IMR-90 (cell line): ENCODE measurements around the gene APIP. TPM values are rescaled to one million over a fixed set of nuclear protein-coding genes. Genes with fewer than 3 reads are reported as not detected.

Source experiments
- ATAC-seq: fragments of 200-7000 bp; cut with Tn5 transposase; 2 replicates; pipeline ENCODE4 v1.9.1; 2020; ENCODE audit warnings: low read depth, mild to moderate bottlenecking, moderate library complexity
- BruUV-seq: library from RNA; stranded (reverse); fragments of 400-500 nt; replicated peaks from 2 replicates; lab custom pipeline; 2021; lab: Mats Ljungman, UMichigan
- CTCF ChIA-PET: fragments of 300-600 bp; formaldehyde crosslinking; extraction: SDS; loops from one replicate; lab custom pipeline; 2021; ENCODE audit warnings: antibody characterized with exemption; lab: Yijun Ruan, JAX
- POLR2A ChIA-PET: fragments of 300-600 bp; sonication (Branson Sonifier 250); formaldehyde crosslinking; loops from one replicate; lab custom pipeline; 2022; ENCODE audit warnings: antibody characterized with exemption; ENCODE audit not compliant: unreplicated experiment; lab: Charles Lee
- DNase-seq: peaks from one replicate; pipeline ENCODE4 v3.0.0; 2013
- H2AFZ ChIP-seq: replicated peaks from 2 replicates; pipeline ENCODE3; 2013; ENCODE audit warnings: low read length, mild to moderate bottlenecking; ENCODE audit not compliant: poor library complexity
- H2AK5ac ChIP-seq: 2 replicates; pipeline ENCODE4 v1.6.1; 2013; ENCODE audit warnings: low read depth, low read length, inconsistent platforms
- H2AK9ac ChIP-seq: replicated peaks from 2 replicates; pipeline ENCODE3; 2013; ENCODE audit warnings: mild to moderate bottlenecking, low read depth, low read length, moderate library complexity; ENCODE audit not compliant: poor library complexity
- H2BK120ac ChIP-seq: 2 replicates; pipeline ENCODE4 v1.6.1; 2013; ENCODE audit warnings: low read depth, low read length, inconsistent platforms
- H2BK15ac ChIP-seq: 3 replicates; pipeline ENCODE4 v1.6.1; 2013; ENCODE audit warnings: low read depth, low read length, inconsistent platforms
- H2BK20ac ChIP-seq: 2 replicates; pipeline ENCODE4 v1.6.1; 2013; ENCODE audit warnings: low read depth, mild to moderate bottlenecking, inconsistent platforms, low read length, moderate library complexity
- H2BK5ac ChIP-seq: 2 replicates; pipeline ENCODE4 v1.6.1; 2013; ENCODE audit warnings: mild to moderate bottlenecking, low read depth, low read length, inconsistent platforms; ENCODE audit not compliant: poor library complexity, severe bottlenecking
- H3K14ac ChIP-seq: replicated peaks from 2 replicates; pipeline ENCODE4 v1.6.1; 2013; ENCODE audit warnings: low read depth, low read length, inconsistent platforms
- H3K18ac ChIP-seq: 2 replicates; pipeline ENCODE4 v1.6.1; 2013; ENCODE audit warnings: low read depth, low read length, control low read depth
- H3K23ac ChIP-seq: 2 replicates; pipeline ENCODE4 v1.6.1; 2013; ENCODE audit warnings: low read depth, low read length, inconsistent platforms
- H3K27ac ChIP-seq: 2 replicates; pipeline ENCODE4 v1.5.1; 2013; ENCODE audit warnings: mild to moderate bottlenecking, control low read depth, low read length; ENCODE audit not compliant: insufficient read depth
- H3K27me3 ChIP-seq: 2 replicates; pipeline ENCODE4 v1.6.1; 2013; ENCODE audit warnings: low read length; ENCODE audit not compliant: control insufficient read depth, insufficient read depth
- H3K36me3 ChIP-seq: 2 replicates; pipeline ENCODE4 v1.6.1; 2013; ENCODE audit warnings: low read length, mixed read lengths; ENCODE audit not compliant: control insufficient read depth, insufficient read depth
- H3K4ac ChIP-seq: 2 replicates; pipeline ENCODE4 v1.6.1; 2013; ENCODE audit warnings: low read depth, low read length, inconsistent platforms
- H3K4me1 ChIP-seq: 2 replicates; pipeline ENCODE4 v1.6.1; 2013; ENCODE audit warnings: low read length, mixed read lengths; ENCODE audit not compliant: control insufficient read depth, insufficient read depth
- H3K4me2 ChIP-seq: 2 replicates; pipeline ENCODE4 v1.6.1; 2013; ENCODE audit warnings: low read depth, mild to moderate bottlenecking, control low read depth, low read length, moderate library complexity
- H3K4me3 ChIP-seq: 2 replicates; pipeline ENCODE4 v1.5.1; 2013; ENCODE audit warnings: low read depth, mild to moderate bottlenecking, control low read depth, low read length, moderate library complexity; ENCODE audit not compliant: insufficient read depth
- H3K56ac ChIP-seq: 2 replicates; pipeline ENCODE4 v1.6.1; 2013; ENCODE audit warnings: low read length, inconsistent platforms; ENCODE audit not compliant: insufficient read depth; ENCODE audit errors: extremely low read depth
- H3K79me1 ChIP-seq, 2 experiments: 2 replicates each; pipeline ENCODE4 v1.6.1; 2013; ENCODE audit warnings: low read length in 2 of 2, inconsistent platforms in 1 of 2, low read depth in 1 of 2
- H3K9ac ChIP-seq: 2 replicates; pipeline ENCODE4 v1.6.1; 2013; ENCODE audit warnings: low read depth, low read length, control low read depth
- H3K9me1 ChIP-seq: 2 replicates; pipeline ENCODE4 v1.6.1; 2013; ENCODE audit warnings: low read length, inconsistent platforms; ENCODE audit not compliant: insufficient read depth
- H3K9me3 ChIP-seq: 2 replicates; pipeline ENCODE4 v1.6.1; 2013; ENCODE audit warnings: low read length; ENCODE audit not compliant: control insufficient read depth, insufficient read depth
- H4K20me1 ChIP-seq: 2 replicates; pipeline ENCODE4 v1.6.1; 2013; ENCODE audit warnings: low read length, inconsistent platforms; ENCODE audit not compliant: insufficient read depth
- H4K5ac ChIP-seq: 2 replicates; pipeline ENCODE4 v1.6.1; 2013; ENCODE audit warnings: mild to moderate bottlenecking, low read depth, low read length, control low read depth
- H4K8ac ChIP-seq, 2 experiments: 2 replicates each; pipeline ENCODE4 v1.6.1; 2013; ENCODE audit warnings: low read depth in 2 of 2, low read length in 2 of 2, control low read depth in 1 of 2, inconsistent platforms in 1 of 2
- H4K91ac ChIP-seq: 2 replicates; pipeline ENCODE4 v1.6.1; 2013; ENCODE audit warnings: low read depth, low read length, inconsistent platforms; ENCODE audit not compliant: insufficient read depth
- CEBPB ChIP-seq: IDR thresholded peaks from 2 replicates; pipeline ENCODE4 v1.6.1; 2012; ENCODE audit warnings: low read depth, low read length, improper control_type of control experiment
- FOS ChIP-seq: fragments of 150-350 bp; IDR thresholded peaks from 2 replicates; pipeline ENCODE4 v1.6.1; 2016; ENCODE audit warnings: low read depth, low read length
- MAZ ChIP-seq: IDR thresholded peaks from 2 replicates; pipeline ENCODE4 v1.6.1; 2012; ENCODE audit warnings: low read depth, mild to moderate bottlenecking, low read length, improper control_type of control experiment, moderate library complexity, borderline replicate concordance
- NFE2L2 ChIP-seq: fragments of 150-350 bp; IDR thresholded peaks from 2 replicates; pipeline ENCODE4 v1.6.1; 2016; ENCODE audit warnings: low read depth, mild to moderate bottlenecking, low read length
- RCOR1 ChIP-seq: IDR thresholded peaks from 2 replicates; pipeline ENCODE4 v1.6.1; 2012; ENCODE audit warnings: mild to moderate bottlenecking, low read length, improper control_type of control experiment; ENCODE audit not compliant: insufficient replicate concordance
- RFX5 ChIP-seq: IDR thresholded peaks from 2 replicates; pipeline ENCODE4 v1.8.0; 2012; ENCODE audit warnings: low read depth, mild to moderate bottlenecking, low read length, moderate library complexity
- whole genome bisulfite sequencing, 2 experiments: methylation state at CpG; one replicate each; pipeline versions ENCODE4 v1.1.5 to v1.1.7; 2013; ENCODE audit warnings: missing lambda C conversion rate in 2 of 2; ENCODE audit not compliant: insufficient read length in 1 of 2; ENCODE audit errors: extremely low coverage in 2 of 2; 5-methylcytosine and 5-hydroxymethylcytosine counted together
- dilution Hi-C: fragments of 300-500 bp; cut with HindIII; formaldehyde crosslinking; loops from one replicate; pipeline ENCODE4 v1.14.3; 2018; ENCODE audit warnings: low sequenced_read_pairs; ENCODE audit not compliant: unreplicated experiment
- in situ Hi-C: fragments of 300-500 bp; cut with MboI; formaldehyde crosslinking; loops from 3 replicates; pipeline ENCODE4 v1.14.3; 2019; ENCODE audit warnings: low sequenced_read_pairs, inconsistent platforms, mixed read lengths
- intact Hi-C: fragments of 100-400 bp; cut with micrococcal nuclease; formaldehyde crosslinking; loops from 2 replicates; pipeline ENCODE4 v1.10.0; 2022
- polyA plus RNA-seq, 3 experiments: library from polyadenylated mRNA; depleted of rRNA; stranded (reverse); fragments of >200 nt; gene quantifications; 2 replicates each; pipeline ENCODE4 v1.2.3, GENCODE V29; 2012; ENCODE audit warnings: low replicate concordance in 1 of 3
- total RNA-seq: library from RNA; depleted of rRNA; stranded (reverse); fragments of >200 nt; gene quantifications from 2 replicates; pipeline ENCODE4 v1.2.3, GENCODE V29; 2012
- TF ChIP-seq, protein P1 (sequence below): fragments of 150-350 bp; IDR thresholded peaks from 2 replicates; pipeline ENCODE4 v1.6.1; 2017; ENCODE audit warnings: mild to moderate bottlenecking, antibody characterized with exemption, low read length, low read depth
- TF ChIP-seq, protein P2 (sequence below): conservative IDR thresholded peaks from 2 replicates; pipeline ENCODE4 v1.5.1; 2012; ENCODE audit warnings: mild to moderate bottlenecking, low read depth, low read length, improper control_type of control experiment

Gene APIP
- total and polyA plus RNA-seq, 2 of the 4 experiments (the other 2 are of a cell fraction) = 9.9 to 16.6 TPM

DNA sequence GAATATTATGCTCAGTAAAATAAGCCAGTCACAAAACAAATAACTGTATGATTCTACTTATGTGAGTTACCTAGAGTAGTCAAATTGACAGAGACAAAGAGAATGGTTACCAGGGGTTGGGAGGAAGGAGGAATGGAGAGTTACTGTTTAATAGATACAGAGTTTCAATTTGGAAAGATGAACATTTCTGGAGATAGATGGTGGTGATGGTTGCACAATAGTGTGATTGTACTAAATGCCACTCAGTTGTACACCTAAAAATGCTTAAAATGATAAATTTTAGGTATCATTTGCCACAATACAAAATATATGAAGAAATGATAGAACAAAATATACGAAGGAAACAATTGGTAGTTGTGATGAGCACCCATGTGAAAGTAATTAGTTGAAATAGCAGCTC is 43.6 kb upstream of the APIP start:
- Histone ChIP-seq H3K79me1 (peaks cover 7 to 17% of the 10 kb centered on the region in 2 experiments; a peak in 3 of 4 replicates), H2AK5ac (no peak overlapping the region), H3K4me1 (no peaks in the 10 kb centered on the region), H2BK5ac (no peak overlapping the region), H3K23ac (no peak overlapping the region), H2AK9ac (no peak overlapping the region), H3K36me3 (peaks cover 13% of the 10 kb centered on the region), H2BK120ac (no peak overlapping the region), H4K91ac (no peak overlapping the region), H3K9me3 (no peaks in the 10 kb centered on the region), H3K27ac (no peak overlapping the region), H2BK20ac (no peak overlapping the region), H3K18ac (no peak overlapping the region), H3K14ac (no peak overlapping the region), H3K27me3 (no peaks in the 10 kb centered on the region), H3K56ac (no peak overlapping the region), H4K20me1 (no peaks in the 10 kb centered on the region), H4K8ac (no peak overlapping the region), H3K4me2 (no peak overlapping the region), H3K4me3 (no peak overlapping the region), H2BK15ac (no peak overlapping the region), H3K9me1 (no peaks in the 10 kb centered on the region), H3K4ac (no peak overlapping the region), H4K5ac (no peak overlapping the region), H3K9ac (no peak overlapping the region), H2AFZ (no peak overlapping the region)
- WGBS, 2 experiments = no CpG with 5 or more reads among the region's 1 CpG
- ATAC-seq (no peak), DNase-seq (no peak)
- BruUV-seq = no TSS peak
- ChIA-PET CTCF (interaction anchor here (1.0 kb wide), 1 partner anchor 18 kb away, joined by 3 read pairs; no protein-coding TSS in a partner anchor), POLR2A (no interaction called here)
- dilution Hi-C loops = no loop called here
- no peak for TF ChIP-seq RFX5
- TF ChIP-seq CEBPB = peak; percentile 75
- TF ChIP-seq RCOR1 = no peak
- TF ChIP-seq, protein P1, sequence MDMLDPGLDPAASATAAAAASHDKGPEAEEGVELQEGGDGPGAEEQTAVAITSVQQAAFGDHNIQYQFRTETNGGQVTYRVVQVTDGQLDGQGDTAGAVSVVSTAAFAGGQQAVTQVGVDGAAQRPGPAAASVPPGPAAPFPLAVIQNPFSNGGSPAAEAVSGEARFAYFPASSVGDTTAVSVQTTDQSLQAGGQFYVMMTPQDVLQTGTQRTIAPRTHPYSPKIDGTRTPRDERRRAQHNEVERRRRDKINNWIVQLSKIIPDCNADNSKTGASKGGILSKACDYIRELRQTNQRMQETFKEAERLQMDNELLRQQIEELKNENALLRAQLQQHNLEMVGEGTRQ = no peak
- no peak for TF ChIP-seq FOS
- no peak for TF ChIP-seq MAZ
- TF ChIP-seq, protein P2, sequence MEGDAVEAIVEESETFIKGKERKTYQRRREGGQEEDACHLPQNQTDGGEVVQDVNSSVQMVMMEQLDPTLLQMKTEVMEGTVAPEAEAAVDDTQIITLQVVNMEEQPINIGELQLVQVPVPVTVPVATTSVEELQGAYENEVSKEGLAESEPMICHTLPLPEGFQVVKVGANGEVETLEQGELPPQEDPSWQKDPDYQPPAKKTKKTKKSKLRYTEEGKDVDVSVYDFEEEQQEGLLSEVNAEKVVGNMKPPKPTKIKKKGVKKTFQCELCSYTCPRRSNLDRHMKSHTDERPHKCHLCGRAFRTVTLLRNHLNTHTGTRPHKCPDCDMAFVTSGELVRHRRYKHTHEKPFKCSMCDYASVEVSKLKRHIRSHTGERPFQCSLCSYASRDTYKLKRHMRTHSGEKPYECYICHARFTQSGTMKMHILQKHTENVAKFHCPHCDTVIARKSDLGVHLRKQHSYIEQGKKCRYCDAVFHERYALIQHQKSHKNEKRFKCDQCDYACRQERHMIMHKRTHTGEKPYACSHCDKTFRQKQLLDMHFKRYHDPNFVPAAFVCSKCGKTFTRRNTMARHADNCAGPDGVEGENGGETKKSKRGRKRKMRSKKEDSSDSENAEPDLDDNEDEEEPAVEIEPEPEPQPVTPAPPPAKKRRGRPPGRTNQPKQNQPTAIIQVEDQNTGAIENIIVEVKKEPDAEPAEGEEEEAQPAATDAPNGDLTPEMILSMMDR = no peak
- no peak for TF ChIP-seq NFE2L2
- in situ Hi-C loops = no loop called here
- intact Hi-C loops = no loop called here
